Stimulated activated naive CD8-positive, alpha-beta T cell treated with anti-CD3 and anti-CD28 coated beads, Interleukin-15, Interleukin-2, amounts not matched to agents 100 U/mL and 50 U/mL, for 24 hours (primary cell): ENCODE measurements around the gene FSD1L.
"Not testable (repeated sequence)": the region's sequence is repeated elsewhere in the genome, so short reads cannot be mapped to it uniquely, and the experiment has no call there.

Experiments used
- ATAC-seq: fragments of 150-1000 bp; cut with Tn5 transposase; one replicate; pipeline ENCODE4 v1.10.0; 2021
- DNase-seq: peaks from one replicate; pipeline ENCODE4 v3.0.0; 2021

The FSD1L gene

DNA sequence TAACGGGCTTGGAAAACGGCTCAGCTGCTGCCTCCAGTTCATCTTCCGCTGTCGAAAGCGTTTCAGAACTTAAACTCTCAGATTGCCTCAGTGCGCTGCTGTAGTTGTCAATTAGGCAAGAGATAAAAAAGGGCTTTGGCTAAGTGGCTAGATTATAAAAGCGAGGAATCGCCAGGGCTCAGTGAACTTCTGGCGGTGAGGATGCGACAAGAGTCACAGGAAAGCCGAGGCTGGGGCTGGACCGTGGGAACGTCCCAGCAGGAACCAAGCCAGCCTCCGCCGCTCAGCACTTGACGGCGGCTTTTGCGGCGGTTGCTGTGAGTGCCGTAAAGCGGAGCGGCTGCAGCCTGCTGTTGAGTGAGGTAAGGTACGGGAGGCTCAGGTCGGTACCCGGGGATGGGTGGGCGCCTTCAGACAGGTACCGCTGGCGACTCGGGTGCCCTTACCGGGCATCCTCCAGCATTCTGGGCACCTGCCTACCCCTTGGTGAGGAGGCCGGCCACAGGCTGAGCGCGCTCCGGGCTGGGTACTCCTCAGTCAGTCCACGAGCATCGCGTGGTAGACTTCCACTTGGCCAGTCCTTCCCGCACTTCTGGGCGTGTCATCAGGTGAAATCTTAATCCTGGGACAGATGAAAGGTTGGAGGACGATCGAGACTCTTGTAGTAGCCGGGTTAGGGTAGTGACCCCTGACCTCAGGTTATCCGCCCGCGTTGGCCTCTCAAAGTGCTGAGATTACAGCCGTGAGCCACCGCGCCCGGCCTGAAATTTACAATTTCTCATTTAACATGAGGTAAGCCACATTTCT lies 110.2 kb downstream of the FSD1L start, which contains the start of gene FKTN:
Gene FKTN (plus strand): TSS at position 328 of the 807 bp plus-strand sequence. CDS start 16,902 bp downstream, outside the sequence.
- DNase-seq: peak; percentile 85
- peak; percentile 98 for ATAC-seq

DNA sequence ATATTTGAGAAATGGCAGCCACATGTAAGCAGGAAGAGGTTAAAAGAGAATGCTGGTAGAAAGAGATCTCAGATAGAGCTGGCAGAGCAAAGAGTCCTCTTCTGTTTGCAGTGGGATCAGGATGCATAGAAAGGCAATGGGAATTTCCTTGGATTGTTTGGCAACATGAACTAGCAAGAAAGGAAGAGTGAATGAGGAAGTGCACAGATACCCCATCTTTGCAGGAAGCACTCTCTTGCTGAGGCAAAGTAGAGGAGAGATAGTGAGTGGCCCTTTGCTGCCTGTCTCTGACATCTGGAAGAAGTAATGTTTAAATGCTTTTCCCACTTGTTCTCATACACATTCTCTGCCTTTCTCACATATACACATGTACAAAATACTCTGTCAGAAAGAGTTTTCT lies 124.6 kb downstream of the FSD1L start:
- ATAC-seq (no peak), DNase-seq (no peak)

DNA sequence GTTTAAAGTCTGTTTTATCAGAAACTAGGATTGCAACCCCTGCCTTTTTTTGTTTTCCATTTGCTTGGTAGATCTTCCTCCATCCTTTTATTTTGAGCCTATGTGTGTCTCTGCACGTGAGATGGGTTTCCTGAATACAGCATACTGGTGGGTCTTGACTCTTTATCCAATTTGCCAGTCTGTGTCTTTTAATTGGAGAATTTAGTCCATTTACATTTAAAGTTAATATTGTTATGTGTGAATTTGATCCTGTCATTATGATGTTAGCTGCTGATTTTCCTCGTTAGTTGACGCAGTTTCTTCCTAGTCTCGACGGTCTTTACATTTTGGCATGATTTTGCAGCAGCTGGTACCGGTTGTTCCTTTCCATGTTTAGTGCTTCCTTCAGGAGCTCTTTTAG lies 132.1 kb downstream of the FSD1L start:
- not testable (repeated sequence) for ATAC-seq, DNase-seq

DNA sequence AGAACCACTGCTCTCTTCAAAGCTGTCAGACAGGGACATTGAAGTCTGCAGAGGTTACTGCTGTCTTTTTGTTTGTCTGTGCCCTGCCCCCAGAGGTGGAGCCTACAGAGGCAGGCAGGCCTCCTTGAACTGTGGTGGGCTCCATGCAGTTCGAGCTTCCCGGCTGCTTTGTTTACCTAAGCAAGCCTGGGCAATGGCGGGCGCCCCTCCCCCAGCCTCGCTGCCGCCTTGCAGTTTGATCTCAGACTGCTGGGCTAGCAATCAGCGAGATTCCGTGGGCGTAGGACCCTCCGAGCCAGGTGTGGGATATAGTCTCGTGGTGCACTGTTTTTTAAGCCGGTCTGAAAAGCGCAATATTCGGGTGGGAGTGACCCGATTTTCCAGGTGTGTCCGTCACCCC lies 133.7 kb downstream of the FSD1L start:
- DNase-seq, ATAC-seq: not testable (repeated sequence)

DNA sequence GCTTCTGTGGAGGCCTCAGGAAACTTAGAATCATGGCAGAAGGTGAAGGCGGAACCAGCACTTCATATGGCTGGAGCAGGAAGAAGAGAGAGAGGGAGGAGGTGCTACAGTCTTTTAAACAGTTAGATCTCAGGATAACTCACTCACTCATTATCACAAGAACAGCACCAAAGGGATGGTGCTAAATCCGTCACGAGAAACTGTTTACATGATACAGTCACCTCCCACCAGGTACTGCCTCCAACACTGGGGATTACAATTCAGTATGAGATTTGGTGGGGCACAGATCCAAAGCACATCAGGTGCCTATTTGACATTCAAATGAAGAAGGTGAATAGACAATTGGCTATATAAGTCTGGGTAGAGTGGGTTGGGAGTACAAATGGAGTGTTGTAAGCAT lies 145.3 kb downstream of the FSD1L start:
- DNase-seq (no peak), ATAC-seq (no peak)
